Thyroid gland (tissue), 4 donors: ENCODE measurements around the gene FNDC10. TPM values are rescaled to one million over a fixed set of nuclear protein-coding genes. Genes with fewer than 3 reads are reported as not detected.

Experiments used
- DNase-seq, 2 donors: peaks; one replicate each; pipeline ENCODE4 v3.0.0-alpha.2; 2019
- H3K27ac ChIP-seq, 3 donors: fragments of 200-600 bp; sonication (generic); 1 replicate in 2 of 3; 2 replicates in 1 of 3; pipeline ENCODE4 v1.5.1; 2016 to 2019; ENCODE audit warnings: mild to moderate bottlenecking in 1 of 3, moderate library complexity in 1 of 3
- H3K27me3 ChIP-seq: fragments of 200-600 bp; sonication (generic); one replicate; pipeline ENCODE4 v1.5.1; 2019
- H3K36me3 ChIP-seq, 2 donors: fragments of 200-600 bp; sonication (generic); one replicate each; pipeline ENCODE4 v1.5.1; 2016 to 2019
- H3K4me1 ChIP-seq, 2 donors: fragments of 200-600 bp; sonication (generic); one replicate each; pipeline ENCODE4 v1.5.1; 2017 to 2019
- H3K4me3 ChIP-seq, 3 donors: fragments of 200-600 bp; sonication (generic); replicated peaks in 1 of 3; 1 replicate in 2 of 3; 2 replicates in 1 of 3; pipeline ENCODE4 v1.5.1; 2016; ENCODE audit warnings: mild to moderate bottlenecking in 1 of 3
- H3K9me3 ChIP-seq: fragments of 200-600 bp; sonication (generic); one replicate; pipeline ENCODE4 v1.5.1; 2017
- CTCF ChIP-seq, 6 experiments: fragments of 200-600 bp in 3 of 6; fragments of 450-650 bp in 3 of 6; sonication (generic) in 3 of 6; IDR thresholded peaks; one replicate each; pipeline ENCODE4 v1.5.1; 2016 to 2019; ENCODE audit warnings: antibody characterized with exemption in 6 of 6, mild to moderate bottlenecking in 2 of 6, inconsistent platforms in 1 of 6, moderate library complexity in 1 of 6
- POLR2A ChIP-seq, 2 donors: fragments of 450-650 bp; IDR thresholded peaks; one replicate each; pipeline ENCODE4 v1.6.1; 2017; ENCODE audit warnings: antibody characterized with exemption in 2 of 2, mild to moderate bottlenecking in 2 of 2, moderate library complexity in 1 of 2
- WGBS, 2 donors: methylation state at CpG; one replicate each; pipeline ENCODE4 v1.1.5; 2017; 5-methylcytosine and 5-hydroxymethylcytosine counted together
- intact Hi-C: fragments of 100-400 bp; cut with DNase I; formaldehyde crosslinking; loops from one replicate; pipeline ENCODE4 v1.15.1; 2023
- total RNA-seq, 4 donors: library from RNA; depleted of rRNA; stranded (reverse); fragments of >200 nt; gene quantifications; one replicate each; pipeline ENCODE4 v1.2.3, GENCODE V29; 2016

The FNDC10 gene
- total RNA-seq, 4 donors from 2014 or later: 1.0 to 9.9 (median 5.3) TPM

- 90 to 93% methylated on average over 4 to 16 of the region's 16 CpGs for WGBS, 2 donors
- no peaks in the 10 kb centered on the region for H3K9me3 ChIP-seq
- DNase-seq: no peak
- H3K27me3 ChIP-seq: no peaks in the 10 kb centered on the region
- no peak overlapping the region for H3K27ac ChIP-seq
- no peak overlapping the region for H3K4me3 ChIP-seq
- peaks cover 7 to 9% of the 10 kb centered on the region in 2 donors for H3K4me1 ChIP-seq
- intact Hi-C loops: no loop called here
- H3K36me3 ChIP-seq: peaks cover 0 to 10% of the 10 kb centered on the region in 2 donors
- TF ChIP-seq CTCF (IDR thresholded peaks at IDR 0.05) (no peak), POLR2A (IDR thresholded peaks at IDR 0.05) (no peak)
Observed at GRCh38 chr1:1620433-1621139, 20.7 kb upstream of the FNDC10 start.

GRCh38 chr1:1619917-1620361, 20.0 kb upstream of the FNDC10 start:
- Histone ChIP-seq H3K4me3 (no peak overlapping the region), H3K9me3 (no peaks in the 10 kb centered on the region), H3K27ac (no peak overlapping the region), H3K27me3 (no peaks in the 10 kb centered on the region), H3K36me3 (peaks cover 0 to 10% of the 10 kb centered on the region in 2 donors), H3K4me1 (peaks cover 7 to 9% of the 10 kb centered on the region in 2 donors)
- no peak for DNase-seq
- WGBS, 2 donors: 74 to 80% methylated on average over 6 to 13 of the region's 14 CpGs
- no peak for TF ChIP-seq POLR2A (IDR thresholded peaks at IDR 0.05)
- TF ChIP-seq CTCF (IDR thresholded peaks at IDR 0.05): no peak
- intact Hi-C loops: no loop called here

- 94 to 96% methylated on average over 4 to 5 of the region's 9 CpGs for WGBS, 2 donors
Observed at GRCh38 chr1:1618396-1619068, 18.6 kb upstream of the FNDC10 start.

GRCh38 chr1:1617925-1618324, 18.0 kb upstream of the FNDC10 start:
- 91 to 96% methylated on average over 5 to 6 of the region's 6 CpGs for WGBS, 2 donors
- intact Hi-C loops: no loop called here
- Histone ChIP-seq H3K27me3 (no peaks in the 10 kb centered on the region), H3K4me1 (peaks cover 24 to 26% of the 10 kb centered on the region in 2 donors), H3K4me3 (no peak overlapping the region), H3K9me3 (no peaks in the 10 kb centered on the region), H3K27ac (no peak overlapping the region), H3K36me3 (peaks cover 0 to 10% of the 10 kb centered on the region in 2 donors)
- DNase-seq: no peak
- TF ChIP-seq POLR2A (IDR thresholded peaks at IDR 0.05): no peak
- no peak for TF ChIP-seq CTCF (IDR thresholded peaks at IDR 0.05)

More at GRCh38 chr1:1618396-1619068, 18.6 kb upstream of the FNDC10 start:
- H3K27ac ChIP-seq: no peak overlapping the region
- peaks cover 0 to 10% of the 10 kb centered on the region in 2 donors for H3K36me3 ChIP-seq
- intact Hi-C loops: no loop called here
- H3K27me3 ChIP-seq: no peaks in the 10 kb centered on the region
- H3K4me3 ChIP-seq: no peak overlapping the region
- H3K4me1 ChIP-seq: peaks cover 20% of the 10 kb centered on the region in 2 donors
- no peaks in the 10 kb centered on the region for H3K9me3 ChIP-seq
- DNase-seq: no peak
- TF ChIP-seq POLR2A (IDR thresholded peaks at IDR 0.05): no peak
- no peak for TF ChIP-seq CTCF (IDR thresholded peaks at IDR 0.05)

GRCh38 chr1:1617516-1617915, 17.6 kb upstream of the FNDC10 start:
- intact Hi-C loops: no loop called here
- no peak overlapping the region for H3K4me3 ChIP-seq
- H3K9me3 ChIP-seq: no peaks in the 10 kb centered on the region
- 96% methylated on average over 11 of the region's 11 CpGs for WGBS, 2 donors
- no peaks in the 10 kb centered on the region for H3K27me3 ChIP-seq
- peaks cover 27 to 30% of the 10 kb centered on the region in 2 donors for H3K4me1 ChIP-seq
- no peak for DNase-seq
- H3K36me3 ChIP-seq: peaks cover 0 to 10% of the 10 kb centered on the region in 2 donors
- no peak overlapping the region for H3K27ac ChIP-seq
- TF ChIP-seq CTCF (IDR thresholded peaks at IDR 0.05) (no peak), POLR2A (IDR thresholded peaks at IDR 0.05) (no peak)
